ENCODE results near the gene TSC22D3. TPM values are rescaled to one million over a fixed set of nuclear protein-coding genes. Genes with fewer than 3 reads are reported as not detected.

TSC22D3 gene
- total RNA-seq, 4 donors from 2014 or later, result 473 to 982 (median 684) TPM

DNA sequence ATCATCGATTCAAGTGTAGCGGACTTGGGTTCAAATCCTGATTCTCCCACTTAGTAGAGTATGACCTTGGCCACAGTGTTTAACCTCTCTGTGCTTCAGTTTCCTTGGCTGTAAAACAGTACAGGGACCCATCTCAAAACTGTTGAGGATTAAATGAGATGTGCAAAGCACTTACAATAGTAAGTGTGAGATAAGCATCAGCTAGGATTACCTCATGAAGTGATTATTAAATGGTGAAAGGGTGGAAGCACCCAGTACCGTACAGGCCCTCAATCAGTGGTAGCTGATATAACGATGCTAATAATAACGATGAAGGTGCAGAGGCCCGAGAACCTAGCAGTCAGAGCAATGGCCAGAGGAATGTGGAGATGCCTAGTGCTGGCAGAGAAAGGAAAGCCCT is 102.2 kb downstream of the TSC22D3 start:
- TF ChIP-seq, protein P1, sequence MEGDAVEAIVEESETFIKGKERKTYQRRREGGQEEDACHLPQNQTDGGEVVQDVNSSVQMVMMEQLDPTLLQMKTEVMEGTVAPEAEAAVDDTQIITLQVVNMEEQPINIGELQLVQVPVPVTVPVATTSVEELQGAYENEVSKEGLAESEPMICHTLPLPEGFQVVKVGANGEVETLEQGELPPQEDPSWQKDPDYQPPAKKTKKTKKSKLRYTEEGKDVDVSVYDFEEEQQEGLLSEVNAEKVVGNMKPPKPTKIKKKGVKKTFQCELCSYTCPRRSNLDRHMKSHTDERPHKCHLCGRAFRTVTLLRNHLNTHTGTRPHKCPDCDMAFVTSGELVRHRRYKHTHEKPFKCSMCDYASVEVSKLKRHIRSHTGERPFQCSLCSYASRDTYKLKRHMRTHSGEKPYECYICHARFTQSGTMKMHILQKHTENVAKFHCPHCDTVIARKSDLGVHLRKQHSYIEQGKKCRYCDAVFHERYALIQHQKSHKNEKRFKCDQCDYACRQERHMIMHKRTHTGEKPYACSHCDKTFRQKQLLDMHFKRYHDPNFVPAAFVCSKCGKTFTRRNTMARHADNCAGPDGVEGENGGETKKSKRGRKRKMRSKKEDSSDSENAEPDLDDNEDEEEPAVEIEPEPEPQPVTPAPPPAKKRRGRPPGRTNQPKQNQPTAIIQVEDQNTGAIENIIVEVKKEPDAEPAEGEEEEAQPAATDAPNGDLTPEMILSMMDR (IDR thresholded peaks at IDR 0.05; ENCODE audit: low read depth), result no peak

DNA sequence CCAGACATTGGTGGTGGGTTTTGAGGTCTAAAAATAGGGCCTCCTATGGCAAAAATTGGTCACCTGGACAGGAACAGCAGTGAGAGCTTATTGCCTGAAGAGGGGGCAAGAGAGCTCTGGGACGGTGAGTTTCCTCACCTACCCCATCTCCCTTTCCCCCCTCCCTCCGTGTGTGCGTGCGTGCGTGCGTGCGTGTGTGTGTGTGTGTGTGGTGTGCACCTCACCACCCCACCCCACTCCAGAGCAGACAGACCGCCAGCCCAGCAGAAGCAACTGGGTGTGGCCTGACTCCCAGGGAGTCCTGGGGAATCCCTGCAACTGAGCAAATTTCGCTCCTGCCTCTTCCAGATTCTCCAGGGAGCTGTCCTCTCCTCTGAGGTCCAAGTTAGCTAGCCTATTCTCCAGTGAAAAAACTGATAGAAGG is 102.6 kb downstream of the TSC22D3 start:
- TF ChIP-seq, protein P1 (IDR thresholded peaks at IDR 0.05; ENCODE audit: low read depth), result no peak

DNA sequence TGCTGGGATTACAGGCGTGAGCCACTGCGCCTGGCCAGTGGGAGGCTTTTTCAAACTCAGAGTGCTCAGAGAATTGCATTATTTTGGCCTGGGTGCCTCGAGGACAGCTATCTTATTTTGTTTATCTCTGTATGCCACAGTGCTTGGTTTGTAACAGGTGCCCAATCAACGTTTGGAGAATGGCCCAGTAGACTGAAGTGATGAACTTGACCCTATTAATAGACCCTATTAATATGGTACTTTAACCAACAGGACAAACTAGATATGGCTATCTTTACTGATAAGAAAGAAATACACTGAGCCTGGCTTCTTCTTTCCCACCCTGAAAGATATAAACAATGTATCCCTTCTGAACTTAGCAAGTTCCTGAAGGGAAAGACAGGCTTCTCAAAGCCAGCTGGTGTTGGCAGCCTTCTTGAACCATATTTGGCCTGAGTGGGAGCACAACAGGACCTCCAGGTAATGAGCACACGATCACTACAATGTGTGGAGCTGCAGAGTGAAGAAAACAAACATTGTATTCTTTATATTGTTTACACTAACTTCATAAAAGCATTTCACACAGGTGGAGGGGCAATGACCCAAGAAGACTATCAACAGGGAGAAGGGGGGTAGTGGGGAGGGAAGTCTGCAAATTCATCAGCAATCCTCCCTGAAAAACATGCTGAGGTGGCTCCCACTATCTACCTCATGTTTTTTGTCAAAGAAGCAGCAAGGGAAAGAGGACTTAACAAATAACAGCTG is 105.5 kb downstream of the TSC22D3 start:
- TF ChIP-seq, protein P1 (IDR thresholded peaks at IDR 0.05; ENCODE audit: low read depth), result no peak

DNA sequence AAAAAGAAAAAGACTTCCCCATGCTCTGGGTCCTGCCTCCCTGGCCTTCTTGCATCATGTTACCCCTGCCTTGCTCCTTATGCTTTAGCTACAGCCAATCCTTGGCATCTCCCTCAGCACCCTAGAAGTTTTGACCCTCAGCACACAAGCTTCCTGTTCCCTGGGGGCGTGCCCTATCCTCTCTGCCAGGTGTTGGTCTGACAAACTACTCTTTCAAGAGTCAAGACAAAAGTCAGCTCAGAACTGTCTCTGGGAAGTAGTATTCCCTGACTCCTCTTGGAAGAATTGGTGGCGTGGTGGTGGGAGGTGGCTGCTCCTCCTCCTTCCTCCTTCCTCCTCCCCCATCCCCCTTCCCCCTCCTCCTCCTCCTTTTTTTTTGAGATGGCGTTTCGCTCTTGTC is 106.3 kb downstream of the TSC22D3 start:
- TF ChIP-seq, protein P1 (IDR thresholded peaks at IDR 0.05; ENCODE audit: low read depth), result no peak

DNA sequence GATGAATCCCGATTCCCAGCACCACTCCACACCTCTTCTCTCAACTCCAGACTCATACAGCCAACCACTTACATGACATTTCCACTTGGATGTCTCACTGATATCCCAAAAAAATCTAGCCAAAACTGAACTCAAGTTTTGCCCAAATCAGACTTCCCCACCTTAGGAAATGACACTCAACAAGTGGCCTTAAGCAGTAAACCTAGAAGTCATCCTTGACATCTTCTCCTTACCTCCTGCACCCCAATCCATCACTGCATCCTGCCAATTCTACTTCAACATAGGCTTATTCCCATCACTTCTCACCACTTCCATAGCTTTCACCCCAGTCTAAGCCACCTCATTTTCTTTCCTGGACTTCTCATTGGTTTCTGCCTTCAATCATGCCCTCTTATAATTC is 108.2 kb downstream of the TSC22D3 start:
- TF ChIP-seq, protein P1 (IDR thresholded peaks at IDR 0.05; ENCODE audit: low read depth), result no peak

DNA sequence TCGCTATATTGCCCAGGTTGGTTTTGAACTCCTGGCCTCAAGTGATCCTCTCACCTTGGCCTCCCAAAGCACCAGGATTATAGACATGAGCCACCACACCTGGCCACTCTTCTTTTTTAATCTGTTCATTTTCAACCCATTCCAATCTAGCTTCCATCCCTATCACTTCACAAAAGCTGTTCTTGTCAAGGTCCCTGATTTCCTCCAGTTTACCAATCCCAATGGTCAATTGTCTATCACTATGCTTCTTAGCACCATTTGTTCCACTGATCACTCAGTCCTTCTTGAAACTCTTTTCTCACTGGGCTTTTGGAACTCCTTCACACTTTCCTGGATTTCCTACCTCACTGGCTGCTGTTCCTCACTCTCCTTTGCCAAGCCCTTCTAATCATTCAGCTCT is 108.7 kb downstream of the TSC22D3 start:
- TF ChIP-seq, protein P1 (IDR thresholded peaks at IDR 0.05; ENCODE audit: low read depth), result no peak

Other genes starting within 250 kb of the TSC22D3 start
- gene PRPS1, start 147.3 kb downstream of the TSC22D3 start, total RNA-seq, result 10 to 100 TPM; 15.6 to 35.2 (median 25.9) TPM
- gene NCBP2L, start 1.9 kb upstream of the TSC22D3 start, total RNA-seq, result not detected
- gene MID2, start 50.1 kb upstream of the TSC22D3 start, total RNA-seq, result 10 to 100 TPM; 21.6 to 37.7 (median 29.5) TPM
- gene TEX13B, start 206.6 kb upstream of the TSC22D3 start, total RNA-seq, result not detected

Data from subcutaneous adipose tissue (tissue), 4 donors.